HG02678 (cell line): Measurements from ENCODE around the gene SLC9C1.
A peak's percentile ranks its signal among the peaks of the same experiment; 100 is the strongest.

Experiments
- ATAC-seq: cut with Tn5 transposase; IDR thresholded peaks from one replicate; pipeline ENCODE4 v1.9.1; 2021; ENCODE audit warnings: mild to moderate bottlenecking, moderate library complexity; ENCODE audit not compliant: unreplicated experiment

The SLC9C1 gene

DNA sequence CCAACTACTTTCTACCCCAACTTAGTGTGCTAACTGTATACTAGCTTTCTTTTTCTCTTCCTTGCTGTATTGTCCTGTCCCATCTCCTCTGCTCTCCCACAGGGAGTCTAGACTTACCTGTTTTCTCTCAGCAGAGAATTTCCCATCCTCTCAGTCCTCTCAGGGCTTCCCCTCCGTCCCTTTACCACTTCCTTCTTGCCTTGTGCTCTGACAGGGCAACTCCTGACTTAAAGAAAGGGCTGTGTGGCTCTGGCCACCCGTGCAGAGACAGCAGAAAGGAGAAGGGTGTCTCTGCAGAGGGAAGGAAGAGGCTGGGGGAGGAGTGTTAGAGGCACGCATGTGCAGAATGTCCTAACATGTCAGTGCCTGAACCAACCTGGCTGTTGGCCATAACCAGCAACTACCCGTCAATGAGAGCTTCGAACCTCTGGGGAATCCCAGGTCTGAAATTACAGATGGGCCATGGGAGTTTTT, 161.0 kb downstream of the SLC9C1 start, which contains the start of gene GCSAM:
Gene GCSAM (minus strand): TSS at position 274 of the 474 bp plus-strand sequence. CDS start 128 bp downstream, at position 146.
- ATAC-seq, result peak; percentile 77

DNA sequence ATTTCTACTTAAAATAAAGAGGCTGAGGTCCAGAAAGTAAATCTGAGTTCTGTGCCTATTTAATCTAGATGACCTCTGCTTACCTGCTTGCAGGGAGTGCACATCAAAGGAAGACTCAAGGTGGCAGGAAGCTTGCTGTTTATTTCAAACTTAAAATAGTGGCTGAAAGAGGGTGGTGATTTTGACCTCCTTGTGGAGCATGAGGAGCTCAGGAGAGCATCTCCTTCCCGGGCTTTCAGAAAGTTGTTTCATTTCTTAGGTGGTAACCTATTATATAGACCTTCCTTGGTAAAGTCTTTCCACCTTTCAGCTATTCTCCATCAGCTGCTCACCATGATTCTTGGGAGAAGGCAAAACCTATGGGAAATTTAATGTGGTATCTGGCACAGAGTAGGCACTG, 161.5 kb downstream of the SLC9C1 start:
- no peak for ATAC-seq

DNA sequence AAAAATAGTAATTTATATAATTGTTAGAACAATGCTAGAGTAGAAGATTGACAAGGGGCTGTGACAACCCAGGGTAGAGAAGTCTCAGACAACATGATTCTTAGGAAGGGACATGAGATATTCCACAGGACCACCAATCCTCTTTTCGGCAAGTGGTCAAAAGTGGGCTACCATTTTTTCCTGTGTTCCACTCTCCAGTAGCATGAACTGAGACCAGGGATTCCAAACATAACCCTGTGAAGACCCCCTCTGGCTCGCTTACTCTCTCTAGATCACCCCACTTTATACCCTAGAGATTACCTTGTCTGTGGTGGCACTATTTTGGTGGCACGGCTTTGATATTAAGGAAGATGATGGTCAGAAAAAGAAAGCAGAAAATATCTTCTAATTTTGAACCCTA, 161.9 kb downstream of the SLC9C1 start:
- ATAC-seq, result no peak

DNA sequence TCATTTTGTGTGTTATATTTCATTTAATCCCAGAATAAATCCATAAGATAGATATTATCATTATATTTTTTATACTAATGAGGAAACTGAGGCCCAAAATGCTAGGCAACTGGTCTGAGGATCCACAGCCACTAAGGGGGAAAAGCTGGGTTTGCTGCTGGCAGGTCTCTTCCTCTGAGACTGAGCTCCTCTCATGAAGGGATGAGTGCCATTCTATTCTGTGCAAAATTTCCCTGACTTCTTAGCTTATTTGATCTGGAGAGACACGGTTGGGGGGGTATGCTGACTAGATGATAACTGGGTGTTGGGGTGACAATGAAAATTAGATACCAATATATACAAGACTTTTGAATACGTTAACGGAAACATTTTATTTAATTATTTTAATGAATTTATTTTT, 162.9 kb downstream of the SLC9C1 start:
- no peak for ATAC-seq

DNA sequence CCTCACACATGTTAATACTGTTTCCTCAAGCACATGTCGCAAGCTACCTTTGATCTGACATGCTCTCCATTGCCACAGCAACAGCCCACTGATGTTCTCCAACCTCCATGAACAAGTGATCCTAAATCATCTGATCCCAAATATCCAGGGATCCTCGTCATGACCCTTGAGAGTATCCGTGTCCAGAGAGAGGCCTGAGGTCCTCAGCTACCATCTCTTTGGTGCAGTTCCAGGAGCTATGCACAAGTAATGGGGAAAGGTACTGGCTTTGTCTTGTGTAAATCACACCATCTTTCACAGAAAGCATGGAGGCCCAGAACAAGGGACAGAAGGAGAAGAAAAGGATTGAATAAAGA, 163.4 kb downstream of the SLC9C1 start:
- no peak for ATAC-seq

DNA sequence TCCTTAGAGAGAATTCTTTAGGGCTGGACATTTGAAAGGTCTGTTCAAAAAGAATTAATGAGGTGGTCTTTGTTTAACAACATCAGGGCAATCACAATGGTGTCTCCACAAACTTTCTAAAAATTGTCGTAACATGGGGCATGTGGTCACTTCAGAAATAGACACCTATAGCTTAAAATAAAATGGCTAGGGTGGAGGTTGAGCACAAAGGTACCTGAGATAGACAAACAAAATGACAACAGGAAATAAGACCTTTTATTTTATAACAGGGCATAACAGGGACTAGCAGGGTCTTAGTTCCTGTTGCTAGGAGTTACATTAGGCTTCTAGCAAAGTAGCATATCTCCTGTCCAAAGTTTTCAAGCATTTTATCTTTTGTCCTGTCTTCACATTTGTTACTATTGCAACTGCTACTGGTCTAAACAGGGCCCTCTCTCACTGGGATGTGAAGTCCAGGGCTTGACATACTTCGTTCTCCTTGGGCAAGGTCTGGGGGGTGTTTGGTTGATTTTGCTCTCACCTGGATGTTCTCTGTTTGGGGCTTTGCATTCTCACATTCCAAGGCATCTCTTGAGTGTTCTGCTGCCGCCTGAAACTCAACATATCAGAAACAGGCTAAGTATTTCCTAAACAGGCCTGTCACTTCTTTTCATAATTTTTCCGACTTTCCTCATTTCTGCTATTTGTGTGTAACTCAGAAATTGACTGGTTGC, 163.9 kb downstream of the SLC9C1 start:
- ATAC-seq, result no peak

DNA sequence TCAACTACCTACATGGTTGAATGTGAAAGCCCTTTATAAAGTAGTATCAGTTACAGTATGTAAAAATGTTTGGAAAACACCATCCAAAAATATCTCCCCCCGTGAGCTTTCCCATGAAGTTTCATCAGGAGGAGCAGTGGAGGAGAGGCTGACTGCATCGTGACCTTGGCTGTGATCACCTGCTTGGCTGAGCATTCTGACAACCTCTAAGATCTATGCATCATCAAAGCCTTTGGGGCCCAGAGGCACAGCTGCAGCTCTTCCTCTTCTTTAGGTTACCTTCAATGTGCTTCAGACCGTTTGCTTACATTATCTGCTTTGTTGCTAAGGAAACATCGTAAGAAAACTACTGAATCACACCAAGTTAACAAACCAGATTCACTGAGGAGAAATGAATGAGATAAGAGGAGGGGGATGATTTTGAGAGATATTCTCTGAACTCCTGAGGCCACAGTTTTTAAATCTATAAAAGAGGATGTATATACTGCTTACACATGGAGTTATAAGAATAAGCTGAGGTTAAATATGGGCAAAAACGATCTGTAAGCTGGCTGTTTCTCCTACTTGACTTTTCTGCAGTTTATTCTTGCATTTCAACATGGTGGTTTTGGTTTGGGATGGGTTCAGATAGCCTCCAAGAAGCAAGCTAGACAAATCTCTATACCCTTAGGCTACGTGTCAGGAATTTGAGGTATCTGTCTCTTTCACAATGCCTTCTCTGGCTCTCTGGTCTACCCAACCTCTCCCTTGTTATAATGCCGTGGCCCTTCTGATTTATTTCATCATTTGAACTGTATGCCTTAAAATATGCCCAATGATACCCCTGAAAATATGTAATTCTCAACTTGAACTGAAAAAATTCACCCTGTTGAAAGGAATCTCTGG, 164.9 kb downstream of the SLC9C1 start:
- peak; percentile 60 for ATAC-seq

DNA sequence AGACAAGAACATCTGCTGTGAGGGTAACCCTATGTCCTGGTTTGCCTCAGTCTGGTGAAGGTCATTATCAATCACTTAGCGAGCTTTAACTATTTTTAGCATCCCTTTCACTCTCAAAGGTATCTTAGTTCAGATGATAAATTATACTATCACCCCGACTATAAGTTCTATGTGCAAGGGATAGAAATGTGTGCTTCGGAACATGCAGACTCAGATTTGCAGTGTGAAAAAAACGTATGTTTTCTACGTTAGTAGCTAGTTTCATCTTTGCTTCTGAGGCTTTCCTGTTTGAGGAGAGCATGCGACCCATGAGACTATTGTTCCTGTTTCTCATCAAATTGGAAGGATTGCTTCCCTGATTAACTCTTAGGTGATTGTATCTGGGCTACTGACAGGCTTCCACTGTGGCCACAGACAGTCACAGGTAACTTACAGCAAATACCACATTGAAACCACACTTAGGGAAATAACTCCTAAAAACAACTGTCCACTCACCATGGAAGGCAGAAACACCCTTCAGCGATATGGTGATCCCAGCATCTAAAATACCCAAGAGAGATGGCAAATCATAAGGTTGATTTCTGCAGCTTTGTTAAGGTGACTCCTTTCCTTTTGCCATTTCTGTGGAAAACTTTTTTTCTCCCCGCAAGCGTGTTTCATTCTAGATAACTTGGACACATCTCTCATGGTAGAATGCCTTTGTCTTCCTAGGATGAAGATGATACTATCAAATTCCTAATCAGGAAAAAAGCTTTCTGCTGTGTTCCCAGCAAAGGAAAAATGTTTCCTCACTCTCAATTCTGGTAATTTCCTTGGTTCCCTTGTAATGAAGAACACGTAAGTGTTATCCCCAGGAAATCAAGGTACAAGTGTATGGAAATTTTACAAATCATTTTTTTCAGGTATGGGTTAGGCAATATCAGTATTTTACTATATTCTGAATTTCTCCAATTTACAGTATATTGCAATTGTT, 166.2 kb downstream of the SLC9C1 start:
- no peak for ATAC-seq

DNA sequence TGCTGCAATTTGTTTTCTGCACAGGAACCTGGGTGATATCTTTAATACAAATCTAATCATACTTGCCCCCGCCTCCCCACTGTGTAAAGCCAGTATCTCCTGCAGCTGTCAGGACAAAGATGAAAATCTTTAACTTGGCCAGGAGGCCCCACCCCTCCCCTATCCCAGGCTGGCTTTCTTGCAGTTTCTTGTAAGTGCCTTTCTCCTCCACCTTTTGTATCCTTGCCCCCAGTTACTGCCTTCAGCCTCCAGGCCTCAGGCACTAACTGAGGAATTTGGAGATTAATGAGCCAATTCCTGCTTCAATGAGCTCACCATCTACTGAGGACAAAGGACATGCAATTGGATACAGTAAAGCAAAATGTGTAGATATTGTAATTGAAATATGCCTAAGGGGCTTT, 167.5 kb downstream of the SLC9C1 start:
- no peak for ATAC-seq

DNA sequence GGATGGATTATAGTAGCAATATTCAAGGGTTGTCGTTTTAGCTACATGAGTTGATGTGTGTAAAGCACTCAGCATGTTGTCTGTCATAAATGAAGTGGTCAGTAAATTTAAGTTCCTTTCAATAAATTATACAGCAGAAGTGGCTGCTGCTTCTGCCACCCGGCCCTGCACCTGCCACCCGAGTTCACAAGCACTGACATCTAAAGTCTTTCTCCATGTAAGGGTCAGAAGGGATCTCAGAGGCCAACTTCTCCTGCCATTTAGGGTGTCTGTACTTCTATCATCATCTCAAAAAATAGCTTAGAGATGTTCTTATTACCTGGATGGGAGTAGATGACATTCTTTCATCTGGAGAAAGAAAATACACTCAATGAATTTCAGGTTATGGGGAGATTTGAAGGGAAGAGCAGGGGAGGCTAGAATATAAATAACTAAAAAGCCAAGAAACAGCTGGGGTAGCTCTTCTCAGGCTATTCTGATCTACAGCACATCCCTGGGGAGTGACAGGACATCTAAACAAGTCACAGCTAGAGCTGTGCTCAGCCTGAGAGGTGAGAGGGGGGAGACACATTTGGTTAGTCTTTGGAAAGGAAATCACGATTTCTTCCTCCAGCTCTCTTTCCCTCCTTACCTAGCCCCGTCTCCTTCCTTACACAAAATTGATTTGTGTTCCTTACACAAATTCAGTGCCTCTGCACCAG, 169.0 kb downstream of the SLC9C1 start:
- ATAC-seq, result no peak

DNA sequence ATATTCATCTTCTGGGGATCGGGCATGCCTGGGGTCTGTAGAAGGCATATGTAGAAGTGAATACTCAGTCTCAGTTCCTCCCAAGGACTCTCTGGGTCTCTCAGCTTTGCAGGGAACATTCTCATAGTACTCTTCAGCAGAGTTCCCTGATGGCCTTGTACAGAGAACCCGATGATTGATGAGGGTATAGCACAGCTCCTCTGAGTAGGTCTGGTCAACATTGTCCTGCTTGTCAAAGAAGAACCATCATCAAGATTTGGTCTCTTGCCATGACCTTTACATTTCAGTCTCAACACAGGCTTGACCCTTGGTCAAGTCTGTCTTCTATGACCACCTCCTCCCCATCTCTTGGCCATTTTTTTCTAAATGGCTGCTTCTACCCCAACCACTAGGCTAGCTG, 170.5 kb downstream of the SLC9C1 start:
- ATAC-seq, result no peak

DNA sequence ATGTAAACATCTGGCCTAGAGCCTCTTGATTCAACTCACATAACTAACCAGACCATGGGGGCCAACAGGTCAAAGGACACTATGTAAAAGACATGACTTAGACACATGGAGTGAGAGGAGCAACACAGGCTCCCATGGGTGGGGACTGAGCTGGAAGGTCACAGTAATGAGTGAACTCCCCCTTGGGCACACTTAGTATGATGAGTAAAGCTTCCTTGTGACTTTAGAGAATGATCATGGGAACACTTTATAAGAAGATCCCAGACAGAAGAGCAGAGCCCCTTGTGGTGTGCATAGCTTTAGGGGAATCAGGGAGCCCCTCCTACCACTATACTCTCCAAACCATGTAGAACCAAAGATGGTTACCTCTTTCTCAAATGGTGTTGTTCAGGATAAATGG, 171.1 kb downstream of the SLC9C1 start:
- ATAC-seq, result no peak

DNA sequence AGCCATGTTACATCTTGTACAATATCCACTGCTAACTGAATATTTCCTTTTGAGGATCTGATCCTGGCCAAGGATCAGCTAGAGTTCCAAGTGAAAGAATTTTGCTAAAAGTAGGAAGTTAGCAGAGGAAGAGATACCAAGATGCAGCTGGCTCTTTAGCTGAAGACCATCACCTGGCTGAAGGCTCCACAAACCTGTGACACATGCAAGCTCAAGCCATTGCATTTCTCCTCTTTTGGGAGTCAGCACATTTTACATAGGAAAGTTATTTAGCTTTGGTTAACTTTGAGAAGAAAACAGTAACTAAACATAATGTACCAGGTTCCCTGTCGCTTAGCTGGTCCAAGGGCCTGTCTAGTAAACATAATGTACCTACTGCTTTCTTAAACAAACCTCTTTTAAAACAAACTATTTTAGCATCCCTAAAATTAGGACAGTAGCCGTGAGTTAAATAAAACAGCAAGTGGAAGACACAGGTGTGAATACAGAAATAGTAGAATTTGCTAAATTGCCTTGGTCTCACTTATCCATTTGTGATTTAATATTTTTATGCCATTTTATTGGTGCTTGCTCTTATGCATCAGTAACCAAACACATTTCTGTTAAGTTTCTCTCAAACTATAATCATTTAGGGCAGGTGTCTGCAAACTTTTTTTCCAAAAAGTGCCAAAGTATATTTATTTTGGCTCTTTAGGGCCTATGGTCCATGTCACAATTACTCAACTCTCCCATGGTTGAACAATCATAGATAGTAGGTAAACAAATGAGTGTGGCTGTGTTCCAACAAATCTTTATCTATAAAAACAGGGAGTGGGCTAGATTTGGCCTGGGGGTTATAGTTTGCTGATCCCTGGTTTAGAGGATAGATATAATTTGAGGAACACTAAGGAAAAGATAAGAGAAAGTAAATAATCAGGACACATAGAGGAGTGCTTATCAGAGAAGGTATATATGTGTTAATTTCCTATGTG, 172.2 kb downstream of the SLC9C1 start:
- ATAC-seq, result no peak

DNA sequence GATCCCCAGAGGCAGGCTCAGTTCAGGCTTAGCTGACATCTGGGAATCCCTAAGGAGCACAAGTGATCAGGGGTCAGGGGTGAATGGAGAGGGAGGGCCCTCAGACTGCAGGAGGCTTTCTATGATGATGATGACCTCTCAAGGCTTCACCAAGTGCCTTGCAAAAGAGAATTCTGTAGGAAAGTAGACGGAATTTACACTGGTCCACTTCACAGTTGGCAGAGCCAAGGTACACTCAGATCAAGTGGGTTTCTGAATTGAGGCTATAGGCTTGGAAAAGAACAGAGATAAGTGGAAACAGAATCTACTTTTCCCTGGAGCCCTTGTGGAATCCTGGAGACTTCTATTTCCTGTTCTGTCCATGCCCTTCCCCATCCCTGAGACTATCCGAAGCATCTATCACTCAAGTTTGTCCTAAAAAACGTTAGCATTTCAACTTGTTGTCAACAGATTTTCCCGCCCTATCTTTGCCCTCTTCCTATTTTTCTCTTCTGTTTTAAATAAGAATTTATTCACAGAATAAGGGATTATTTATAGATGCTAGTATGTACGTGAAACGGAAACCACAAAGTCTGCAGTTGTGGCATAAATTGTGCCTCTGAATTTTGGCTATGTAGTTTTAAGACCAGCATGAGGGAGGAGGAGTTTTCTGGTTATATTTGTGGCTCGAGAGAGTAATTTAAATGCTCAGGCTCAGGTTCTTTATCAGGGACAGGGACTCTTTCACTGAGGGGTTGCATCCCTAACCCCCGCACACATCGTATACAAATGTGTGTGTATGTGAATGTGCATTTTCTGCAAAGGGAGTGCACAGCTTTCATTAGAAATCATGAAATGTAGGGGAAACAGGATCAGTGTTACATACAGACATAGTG, 173.8 kb downstream of the SLC9C1 start:
- no peak for ATAC-seq

DNA sequence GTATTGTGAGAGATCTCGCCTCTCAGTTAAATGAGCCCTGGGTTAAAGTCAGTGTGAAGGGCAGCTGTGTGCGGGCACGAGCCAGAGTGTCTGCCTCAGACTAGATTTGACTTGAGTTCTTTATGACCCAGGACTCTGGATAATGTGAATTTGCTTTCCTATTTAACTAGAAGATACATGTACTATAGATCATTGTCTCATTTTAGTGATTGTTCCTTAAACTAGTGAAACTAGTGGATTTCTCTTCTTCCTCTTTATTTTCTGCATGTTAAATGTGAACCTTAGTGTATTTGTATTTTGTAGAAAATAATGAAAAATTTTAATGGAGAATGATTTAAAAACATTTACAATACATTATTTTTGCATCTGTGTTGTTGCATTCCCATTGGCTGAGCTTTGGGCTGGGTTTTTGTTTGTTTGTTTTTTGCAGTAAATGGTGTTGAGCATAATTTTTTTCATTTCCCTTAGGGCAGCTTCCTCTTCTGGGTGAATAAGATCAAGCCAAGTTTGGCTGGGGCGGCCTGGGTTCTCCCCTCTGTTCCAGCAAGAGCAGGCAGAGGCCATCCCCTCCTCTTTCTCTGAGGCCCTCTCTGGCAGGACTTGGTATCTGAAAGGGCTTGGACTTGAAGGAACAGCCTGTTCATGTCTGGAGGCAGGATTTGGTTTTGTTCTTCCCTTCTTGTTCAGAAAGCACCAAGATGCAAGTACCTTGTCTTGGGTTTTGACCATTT, 176.0 kb downstream of the SLC9C1 start:
- peak; percentile 22 for ATAC-seq

DNA sequence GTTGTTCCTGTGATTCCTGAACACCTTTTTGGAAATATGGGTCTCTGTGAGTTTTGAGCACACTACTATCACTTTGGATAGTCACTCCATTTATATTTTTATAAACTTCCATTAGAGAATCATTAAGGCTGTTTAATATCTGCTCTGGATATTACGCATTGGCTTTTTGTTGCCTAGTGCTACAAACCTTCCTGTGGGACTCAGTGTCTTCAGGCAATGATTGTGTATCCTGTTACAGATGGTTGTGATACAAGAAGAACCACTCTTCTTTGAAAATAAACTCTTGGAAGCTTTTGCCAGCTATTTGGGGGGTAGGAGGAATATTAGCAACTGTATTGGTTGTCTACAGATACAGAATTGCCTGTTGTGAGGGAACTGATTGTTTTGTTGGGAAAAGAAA, 176.6 kb downstream of the SLC9C1 start:
- no peak for ATAC-seq

DNA sequence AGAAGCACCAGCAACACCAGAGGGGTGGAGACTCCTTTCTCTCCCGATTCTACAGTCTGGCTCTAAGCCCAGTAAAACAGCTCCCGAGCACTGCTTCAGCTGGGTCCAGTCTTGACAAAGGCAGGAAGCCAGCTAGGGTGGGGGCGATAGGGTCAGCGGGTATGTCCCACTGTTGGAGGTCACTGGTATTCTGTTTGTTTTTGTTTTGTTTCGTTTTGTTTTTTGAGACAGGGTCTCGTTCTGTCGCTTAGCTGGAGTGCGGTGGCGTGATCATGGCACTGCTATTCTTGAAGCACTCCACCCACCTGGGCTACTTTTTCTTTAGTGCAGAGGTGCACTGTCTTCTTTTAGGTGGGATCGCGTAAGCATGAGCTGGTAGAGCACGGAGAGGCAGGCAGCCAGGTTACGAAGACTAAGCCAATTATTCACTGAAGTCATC, 177.2 kb downstream of the SLC9C1 start:
- no peak for ATAC-seq
